GM12801 (cell line): Measurements from ENCODE around the gene PRUNE2.

Experiments used
- CTCF ChIP-seq: IDR thresholded peaks from one replicate; pipeline ENCODE4 v1.5.1; 2011; ENCODE audit warnings: control low read depth; ENCODE audit not compliant: insufficient read length; ENCODE audit errors: extremely low read depth

Gene PRUNE2

DNA sequence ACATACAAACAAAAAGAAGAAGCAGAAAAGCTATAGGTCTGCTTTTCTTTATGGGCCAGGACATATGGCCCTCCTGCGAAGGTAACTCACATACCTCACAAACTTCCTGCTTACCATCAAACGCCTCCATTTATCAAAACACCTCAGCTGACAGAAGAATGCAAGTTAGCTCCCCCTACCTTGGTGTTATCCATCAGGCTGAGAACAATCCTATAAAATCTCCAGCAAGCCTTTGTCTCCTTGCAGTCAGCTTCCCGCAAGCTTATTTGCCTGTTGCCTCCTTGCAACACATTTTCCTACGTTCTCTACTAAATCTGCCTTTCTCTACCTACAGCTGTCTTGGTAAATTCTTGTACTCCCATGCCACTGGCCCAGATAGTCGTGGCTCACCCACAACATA lies 164.4 kb downstream of the PRUNE2 start:
- no peak for TF ChIP-seq CTCF

DNA sequence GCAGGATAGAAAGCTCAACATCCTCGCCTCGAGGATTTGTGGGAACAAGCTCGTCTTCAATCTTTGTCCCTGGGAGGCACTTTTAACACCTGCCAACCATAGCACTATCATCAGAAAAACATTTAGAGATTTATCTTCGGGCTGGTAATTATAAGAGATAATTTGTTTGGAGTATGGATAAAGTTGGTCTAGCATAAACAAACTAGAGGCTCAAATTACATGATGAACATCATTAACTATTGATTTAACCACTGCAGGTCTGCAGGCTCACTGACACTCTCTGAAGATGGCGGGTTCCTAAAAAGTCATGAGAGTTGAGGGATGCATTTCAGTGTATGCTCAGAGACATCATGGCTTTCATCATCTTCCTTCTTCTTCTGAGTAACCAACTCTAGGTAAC lies 167.5 kb downstream of the PRUNE2 start:
- no peak for TF ChIP-seq CTCF

DNA sequence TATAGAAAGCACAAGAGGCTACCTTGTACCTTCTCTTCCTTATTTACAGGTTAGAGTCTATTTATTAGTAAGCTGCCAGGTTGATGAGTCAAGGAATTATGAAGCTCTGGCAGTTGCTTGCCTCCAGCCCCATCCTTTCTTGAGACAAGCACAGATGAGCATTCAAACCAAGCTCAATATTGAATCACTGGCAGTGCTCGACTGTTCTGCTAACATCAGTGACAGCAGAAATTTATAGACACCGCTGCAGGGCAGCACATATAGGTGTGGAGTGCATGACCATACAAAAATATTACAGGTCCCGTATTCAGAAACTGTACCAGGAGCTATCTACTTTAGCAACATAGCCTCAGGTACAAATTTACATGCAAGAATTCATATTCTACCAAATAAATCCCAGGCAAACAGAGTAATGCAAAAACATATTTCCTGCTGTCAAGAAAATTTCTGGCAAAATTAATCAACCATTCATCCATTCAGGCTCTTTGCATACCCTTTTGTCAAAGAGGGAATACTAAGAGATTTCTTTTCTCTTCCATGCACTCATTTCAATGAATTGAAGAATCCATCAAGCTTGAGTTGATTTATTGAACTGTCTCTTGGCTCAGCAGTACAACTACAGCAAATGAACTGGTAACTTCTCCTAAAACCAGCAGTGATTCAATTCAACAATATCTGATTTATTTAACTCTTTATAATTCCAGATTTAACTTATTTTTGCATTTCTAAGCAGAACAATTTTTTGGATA lies 168.6 kb downstream of the PRUNE2 start:
- TF ChIP-seq CTCF = no peak

DNA sequence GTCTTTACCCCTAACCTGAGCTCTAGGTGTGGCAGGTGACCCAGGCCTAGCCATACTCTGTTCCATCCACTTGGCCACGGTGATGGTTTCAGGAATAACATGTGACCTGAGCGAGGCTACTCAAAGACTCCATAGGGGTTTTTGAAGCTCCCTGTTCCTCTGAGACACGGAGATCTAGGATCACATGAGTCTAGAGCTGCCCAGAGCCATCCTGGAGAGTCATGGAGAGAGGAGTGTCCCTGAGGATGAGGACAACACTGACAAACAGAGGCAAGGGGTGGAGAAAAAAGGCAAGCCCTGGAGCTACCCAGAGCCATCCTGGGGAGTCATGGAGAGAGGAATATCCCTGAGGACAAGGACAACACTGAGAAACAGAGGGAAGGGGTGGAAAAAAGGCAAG lies 171.2 kb downstream of the PRUNE2 start:
- TF ChIP-seq CTCF = no peak

DNA sequence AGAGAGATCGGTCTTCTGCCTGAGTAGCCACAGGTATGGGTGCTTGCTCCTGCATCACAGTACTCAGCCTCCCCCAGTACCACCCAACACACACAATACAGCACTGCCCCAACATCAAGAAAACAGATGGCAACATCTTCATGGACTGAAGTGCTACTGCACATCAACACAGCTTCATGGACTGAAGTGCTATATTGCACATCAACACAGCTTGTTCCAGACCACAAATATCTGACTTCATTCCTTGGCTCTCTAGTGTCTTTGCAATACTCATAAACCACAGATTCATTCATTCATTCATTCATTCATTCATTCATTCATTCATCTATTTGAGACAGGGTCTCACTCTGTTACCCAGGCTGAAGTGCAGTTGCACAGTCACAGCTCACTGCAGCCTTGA lies 172.8 kb downstream of the PRUNE2 start:
- no peak for TF ChIP-seq CTCF

DNA sequence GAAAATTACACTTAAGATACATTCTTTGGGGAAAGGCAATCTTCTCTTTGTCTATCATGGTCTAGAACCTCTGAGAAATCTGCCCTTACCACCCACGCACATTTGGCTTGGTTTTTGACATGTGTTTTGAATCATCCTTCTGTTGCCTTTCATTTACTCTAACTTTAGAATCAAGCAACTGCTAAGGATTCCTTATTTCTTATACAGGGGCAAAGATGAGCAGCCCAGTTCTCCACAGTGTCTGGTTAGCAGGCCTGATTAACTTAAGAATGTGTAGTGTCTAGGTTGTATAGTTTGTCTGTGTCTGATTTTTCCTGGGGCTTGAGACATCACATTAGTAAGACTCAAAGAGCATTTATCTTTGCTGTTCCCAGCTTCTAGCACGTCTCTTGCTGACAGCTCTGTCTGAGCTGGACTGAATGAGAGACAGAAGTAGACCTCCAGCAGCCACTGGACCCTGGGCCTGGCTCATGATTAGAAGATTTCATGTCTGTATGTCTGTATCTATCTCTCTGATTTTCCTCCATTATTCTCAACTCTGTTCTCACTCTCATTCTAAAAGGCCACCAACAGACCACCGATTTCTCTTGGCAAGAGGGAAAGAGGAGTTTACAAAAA lies 173.5 kb downstream of the PRUNE2 start:
- TF ChIP-seq CTCF = no peak

GRCh38 chr9:76730801-76731200 lies 175.1 kb downstream of the PRUNE2 start:
- TF ChIP-seq CTCF = no peak
